ENCODE measurements around the gene UPP1.
"Not testable (repeated sequence)": the region's sequence is repeated elsewhere in the genome, so short reads cannot be mapped to it uniquely, and the experiment has no call there.

- TF ChIP-seq CTCF, POLR2A (IDR thresholded peaks at IDR 0.05): not testable (repeated sequence)
Observed at GRCh38 chr7:48147690-48148089, 58.6 kb downstream of the UPP1 start.

Measured in esophagus squamous epithelium (tissue), 4 donors.